GM23248 (cell line): ENCODE data around the gene ULK3. TPM values are rescaled to one million over a fixed set of nuclear protein-coding genes. Genes with fewer than 3 reads are reported as not detected.

Source experiments
- DNase-seq: peaks from one replicate; pipeline ENCODE4 v3.0.0-alpha.2; 2015
- H2AFZ ChIP-seq: fragments of 200-600 bp; sonication (generic); 2 replicates; pipeline ENCODE4 v1.6.1; 2016; ENCODE audit warnings: antibody characterized with exemption
- H3F3A ChIP-seq: fragments of 200-600 bp; sonication (generic); 2 replicates; pipeline ENCODE4 v1.6.1; 2016; ENCODE audit warnings: mild to moderate bottlenecking, antibody characterized with exemption, mixed run types; ENCODE audit not compliant: insufficient read depth
- H3K27ac ChIP-seq: fragments of 200-600 bp; sonication (generic); 2 replicates; pipeline ENCODE4 v1.5.1; 2016; ENCODE audit warnings: mild to moderate bottlenecking
- H3K27me3 ChIP-seq: fragments of 200-600 bp; sonication (generic); replicated peaks from 2 replicates; pipeline ENCODE4 v1.6.1; 2016; ENCODE audit warnings: mild to moderate bottlenecking; ENCODE audit not compliant: insufficient read depth
- H3K36me3 ChIP-seq: fragments of 200-600 bp; sonication (generic); 2 replicates; pipeline ENCODE4 v1.6.1; 2016; ENCODE audit warnings: low read depth, mild to moderate bottlenecking
- H3K4me1 ChIP-seq: fragments of 200-600 bp; sonication (generic); 2 replicates; pipeline ENCODE4 v1.6.1; 2016; ENCODE audit warnings: mild to moderate bottlenecking; ENCODE audit not compliant: insufficient read depth
- H3K4me2 ChIP-seq: fragments of 200-600 bp; sonication (generic); one replicate; pipeline ENCODE4 v1.6.1; 2016; ENCODE audit warnings: mild to moderate bottlenecking; ENCODE audit not compliant: unreplicated experiment
- H3K4me3 ChIP-seq: fragments of 200-600 bp; sonication (generic); 2 replicates; pipeline ENCODE4 v1.5.1; 2016; ENCODE audit warnings: mild to moderate bottlenecking
- H3K79me2 ChIP-seq: fragments of 200-600 bp; sonication (generic); 2 replicates; pipeline ENCODE4 v1.6.1; 2016; ENCODE audit warnings: mild to moderate bottlenecking; ENCODE audit not compliant: insufficient read depth
- H3K9ac ChIP-seq: fragments of 200-600 bp; sonication (generic); 2 replicates; pipeline ENCODE4 v1.6.1; 2016; ENCODE audit warnings: mild to moderate bottlenecking
- H3K9me2 ChIP-seq: fragments of 200-600 bp; sonication (generic); 2 replicates; pipeline ENCODE4 v1.6.1; 2016; ENCODE audit warnings: mixed run types, mild to moderate bottlenecking, moderate library complexity; ENCODE audit not compliant: insufficient read depth
- H3K9me3 ChIP-seq: fragments of 200-600 bp; sonication (generic); one replicate; pipeline ENCODE4 v1.6.1; 2017; ENCODE audit warnings: low read depth
- H4K20me1 ChIP-seq: fragments of 200-600 bp; sonication (generic); 2 replicates; pipeline ENCODE4 v1.6.0; 2016; ENCODE audit not compliant: insufficient read depth
- EZH2 ChIP-seq: fragments of 200-600 bp; sonication (generic); IDR thresholded peaks from 2 replicates; pipeline ENCODE4 v1.6.1; 2018; ENCODE audit warnings: antibody characterized with exemption, mild to moderate bottlenecking; ENCODE audit not compliant: insufficient read depth, poor library complexity, severe bottlenecking
- EZH2phosphoT487 ChIP-seq: fragments of 200-600 bp; sonication (generic); IDR thresholded peaks from 2 replicates; pipeline ENCODE4 v1.6.1; 2018; ENCODE audit warnings: antibody characterized with exemption, moderate library complexity, mild to moderate bottlenecking, low read depth; ENCODE audit not compliant: insufficient read depth
- WGBS, 2 experiments: methylation state at CpG; one replicate each; pipeline ENCODE4 v1.1.6; 2015 to 2017; ENCODE audit warnings: low lambda C conversion rate in 2 of 2, low coverage in 1 of 2; ENCODE audit errors: missing lambda C conversion rate in 2 of 2; 5-methylcytosine and 5-hydroxymethylcytosine counted together
- in situ Hi-C: fragments of 300-500 bp; cut with MboI; formaldehyde crosslinking; loops from 2 replicates; pipeline ENCODE4 v1.15.0; 2020
- polyA plus RNA-seq: library from polyadenylated mRNA; unstranded; fragments of >200 nt; fragmentation: Nextera tagmentation; extraction: Ambion mirVana; gene quantifications from 2 replicates; pipeline ENCODE4 v1.2.1, GENCODE V29; 2016
- total RNA-seq: library from RNA; depleted of rRNA; stranded (reverse); fragments of >200 nt; shearing (Covaris generic); gene quantifications from 2 replicates; pipeline ENCODE4 v1.2.3, GENCODE V29; 2014

Gene ULK3
- total and polyA plus RNA-seq, 2 experiments from 2014 or later: 14.6 to 30.3 TPM

GRCh38 chr15:74808840-74809229 lies 34.1 kb downstream of the ULK3 start:
- Histone ChIP-seq H3K9ac (no peak overlapping the region), H3K27me3 (no peaks in the 10 kb centered on the region), H3K27ac (no peak overlapping the region), H3K79me2 (no peaks in the 10 kb centered on the region), H3K4me1 (no peaks in the 10 kb centered on the region), H2AFZ (no peak overlapping the region), H3K4me2 (no peak overlapping the region), H3K9me2 (no peaks in the 10 kb centered on the region), H3K9me3 (no peaks in the 10 kb centered on the region), H3K36me3 (0 out of 2 replicates have a peak, but pooled peaks cover 5% of the 10 kb centered on the region), H4K20me1 (no peaks in the 10 kb centered on the region), H3F3A (no peaks in the 10 kb centered on the region), H3K4me3 (no peak overlapping the region)
- TF ChIP-seq EZH2phosphoT487 (no peak), EZH2 (no peak)
- no peak for DNase-seq
- in situ Hi-C loops: no loop called here
- WGBS, 2 experiments: 57 to 59% methylated on average over 4 of the region's 4 CpGs

- Histone ChIP-seq H2AFZ (no peak overlapping the region), H3K4me2 (no peak overlapping the region), H3K9ac (no peak overlapping the region), H3K4me1 (no peaks in the 10 kb centered on the region), H3K9me2 (no peaks in the 10 kb centered on the region), H3K4me3 (no peak overlapping the region), H3F3A (no peaks in the 10 kb centered on the region), H3K27me3 (no peaks in the 10 kb centered on the region), H3K79me2 (no peaks in the 10 kb centered on the region), H3K36me3 (0 out of 2 replicates have a peak, but pooled peaks cover 5% of the 10 kb centered on the region), H3K27ac (no peak overlapping the region), H4K20me1 (no peaks in the 10 kb centered on the region), H3K9me3 (no peaks in the 10 kb centered on the region)
- TF ChIP-seq EZH2phosphoT487 (no peak), EZH2 (no peak)
- WGBS, 2 experiments: 74% methylated on average over 18 of the region's 18 CpGs
- DNase-seq: no peak
- in situ Hi-C loops: no loop called here
Observed at GRCh38 chr15:74808078-74808839, 34.7 kb downstream of the ULK3 start.

GRCh38 chr15:74807282-74807681 lies 35.7 kb downstream of the ULK3 start:
- Histone ChIP-seq H3K36me3 (0 out of 2 replicates have a peak, but pooled peaks cover 5% of the 10 kb centered on the region), H3K9me3 (no peaks in the 10 kb centered on the region), H3K9me2 (no peaks in the 10 kb centered on the region), H3K27ac (no peak overlapping the region), H3K4me3 (no peak overlapping the region), H3F3A (no peaks in the 10 kb centered on the region), H4K20me1 (no peaks in the 10 kb centered on the region), H3K9ac (no peak overlapping the region), H3K79me2 (no peaks in the 10 kb centered on the region), H3K27me3 (no peaks in the 10 kb centered on the region), H3K4me1 (no peaks in the 10 kb centered on the region), H3K4me2 (no peak overlapping the region), H2AFZ (no peak overlapping the region)
- DNase-seq: no peak
- in situ Hi-C loops: no loop called here
- WGBS, 2 experiments: 54 to 58% methylated on average over 5 of the region's 5 CpGs
- no peak for TF ChIP-seq EZH2phosphoT487
- TF ChIP-seq EZH2: no peak

- no peaks in the 10 kb centered on the region for H4K20me1 ChIP-seq
- no peak overlapping the region for H3K4me3 ChIP-seq
- no peaks in the 10 kb centered on the region for H3K79me2 ChIP-seq
- no peaks in the 10 kb centered on the region for H3K9me3 ChIP-seq
- H3K9me2 ChIP-seq: no peaks in the 10 kb centered on the region
- H3K27ac ChIP-seq: no peak overlapping the region
- TF ChIP-seq EZH2 (no peak), EZH2phosphoT487 (no peak)
- H3K4me1 ChIP-seq: no peaks in the 10 kb centered on the region
- no peak overlapping the region for H2AFZ ChIP-seq
- in situ Hi-C loops: no loop called here
- no peak overlapping the region for H3K4me2 ChIP-seq
- H3F3A ChIP-seq: no peaks in the 10 kb centered on the region
- 81 to 86% methylated on average over 6 of the region's 6 CpGs for WGBS, 2 experiments
- H3K36me3 ChIP-seq: 0 out of 2 replicates have a peak, but pooled peaks cover 5% of the 10 kb centered on the region
- no peak overlapping the region for H3K9ac ChIP-seq
- H3K27me3 ChIP-seq: no peaks in the 10 kb centered on the region
- no peak for DNase-seq
Observed at GRCh38 chr15:74804935-74805334, 38.0 kb downstream of the ULK3 start.
